Liver (tissue), 9 donors: ENCODE results near the gene TM4SF18. TPM values are rescaled to one million over a fixed set of nuclear protein-coding genes. Genes with fewer than 3 reads are reported as not detected.
"Not testable (repeated sequence)": the region's sequence is repeated elsewhere in the genome, so short reads cannot be mapped to it uniquely, and the experiment has no call there.

Experiments
- DNase-seq: peaks from one replicate; pipeline ENCODE4 v3.0.0-alpha.2; 2017; ENCODE audit warnings: low spot score
- H3K27ac ChIP-seq, 2 donors: one replicate each; pipeline ENCODE4 v1.7.0; 2013; ENCODE audit warnings: inconsistent platforms in 2 of 2, low read length in 2 of 2, control low read depth in 1 of 2, low read depth in 1 of 2, mild to moderate bottlenecking in 1 of 2
- H3K27me3 ChIP-seq, 4 donors: one replicate each; pipeline versions ENCODE4 v1.6.1 to v1.7.0; 2013; ENCODE audit warnings: low read length in 3 of 4, inconsistent platforms in 1 of 4, mild to moderate bottlenecking in 1 of 4, moderate library complexity in 1 of 4; ENCODE audit not compliant: control insufficient read depth in 4 of 4, insufficient read depth in 4 of 4
- H3K36me3 ChIP-seq, 4 donors: one replicate each; pipeline versions ENCODE4 v1.6.1 to v1.7.0; 2013; ENCODE audit warnings: low read length in 3 of 4, mild to moderate bottlenecking in 3 of 4, low read depth in 1 of 4, moderate library complexity in 1 of 4; ENCODE audit not compliant: control insufficient read depth in 4 of 4, insufficient read depth in 3 of 4
- H3K4me1 ChIP-seq, 4 donors: one replicate each; pipeline versions ENCODE4 v1.6.1 to v1.7.0; 2013; ENCODE audit warnings: low read length in 3 of 4, mild to moderate bottlenecking in 3 of 4, moderate library complexity in 1 of 4; ENCODE audit not compliant: control insufficient read depth in 4 of 4, insufficient read depth in 4 of 4
- H3K4me3 ChIP-seq, 3 donors: one replicate each; pipeline versions ENCODE4 v1.6.1 to v1.7.0; 2013; ENCODE audit warnings: low read length in 3 of 3, control low read depth in 1 of 3, low read depth in 1 of 3, mild to moderate bottlenecking in 1 of 3
- H3K9ac ChIP-seq, 2 donors: one replicate each; pipeline ENCODE4 v1.7.0; 2013; ENCODE audit warnings: low read length in 2 of 2, mild to moderate bottlenecking in 2 of 2, moderate library complexity in 2 of 2, control low read depth in 1 of 2, low read depth in 1 of 2
- H3K9me3 ChIP-seq, 4 donors: one replicate each; pipeline versions ENCODE4 v1.6.1 to v1.7.0; 2013; ENCODE audit warnings: low read length in 3 of 4; ENCODE audit not compliant: control insufficient read depth in 4 of 4
- EGR1 ChIP-seq, 2 donors: IDR thresholded peaks; 2 replicates each; pipeline ENCODE4 v1.6.1; 2016 to 2018; ENCODE audit warnings: antibody characterized with exemption in 2 of 2, low read depth in 2 of 2
- FOXA1 ChIP-seq: IDR thresholded peaks from 2 replicates; pipeline ENCODE4 v1.6.1; 2016; ENCODE audit warnings: antibody characterized with exemption
- FOXA2 ChIP-seq: IDR thresholded peaks from 2 replicates; pipeline ENCODE4 v1.6.1; 2016; ENCODE audit warnings: antibody characterized with exemption
- GABPA ChIP-seq, 2 donors: IDR thresholded peaks in 1 of 2; conservative IDR thresholded peaks in 1 of 2; 2 replicates each; pipeline ENCODE4 v1.6.1; 2016; ENCODE audit warnings: antibody characterized with exemption in 2 of 2, mild to moderate bottlenecking in 1 of 2, moderate library complexity in 1 of 2
- HNF4A ChIP-seq, 2 donors: conservative IDR thresholded peaks; 2 replicates each; pipeline ENCODE4 v1.6.1; 2016; ENCODE audit warnings: antibody characterized with exemption in 2 of 2, mild to moderate bottlenecking in 2 of 2
- HNF4G ChIP-seq: IDR thresholded peaks from 2 replicates; pipeline ENCODE4 v1.6.1; 2016; ENCODE audit warnings: antibody characterized with exemption
- JUND ChIP-seq, 2 donors: IDR thresholded peaks; 2 replicates each; pipeline ENCODE4 v1.6.1; 2016; ENCODE audit warnings: antibody characterized with exemption in 2 of 2
- NR2F2 ChIP-seq: IDR thresholded peaks from 2 replicates; pipeline ENCODE4 v1.6.1; 2016; ENCODE audit warnings: antibody characterized with exemption
- RAD21 ChIP-seq, 2 donors: IDR thresholded peaks; 2 replicates each; pipeline ENCODE4 v1.6.1; 2016; ENCODE audit warnings: antibody characterized with exemption in 2 of 2, mild to moderate bottlenecking in 2 of 2
- RXRA ChIP-seq, 2 donors: IDR thresholded peaks; 2 replicates each; pipeline ENCODE4 v1.6.1; 2017 to 2018; ENCODE audit warnings: antibody characterized with exemption in 2 of 2, mild to moderate bottlenecking in 1 of 2
- SP1 ChIP-seq: IDR thresholded peaks from 2 replicates; pipeline ENCODE4 v1.6.1; 2018; ENCODE audit warnings: antibody characterized with exemption, mild to moderate bottlenecking
- TAF1 ChIP-seq: conservative IDR thresholded peaks from 2 replicates; pipeline ENCODE4 v1.6.1; 2016; ENCODE audit warnings: antibody characterized with exemption, mild to moderate bottlenecking
- YY1 ChIP-seq: IDR thresholded peaks from 2 replicates; pipeline ENCODE4 v1.6.1; 2016; ENCODE audit warnings: antibody characterized with exemption, mild to moderate bottlenecking
- WGBS: extraction: QIAGEN DNeasy Blood & Tissue Kit; methylation state at CpG from one replicate; pipeline ENCODE4 v1.1.7; 2013; 5-methylcytosine and 5-hydroxymethylcytosine counted together
- polyA plus RNA-seq, 2 donors: library from polyadenylated mRNA; stranded (reverse) in 1 of 2; unstranded in 1 of 2; fragments of 200-250 nt in 1 of 2; fragments of >200 nt in 1 of 2; fragmentation: Nextera tagmentation in 1 of 2; extraction: Ambion mirVana in 1 of 2; gene quantifications; one replicate each; pipeline versions ENCODE4 v1.2.1 to v1.2.3, GENCODE V29; 2013 to 2015
- total RNA-seq, 2 donors: library from RNA; depleted of rRNA; stranded (reverse); fragments of >200 nt; gene quantifications; one replicate each; pipeline ENCODE4 v1.2.3, GENCODE V29; 2014
- TF ChIP-seq, protein P1 (sequence below): IDR thresholded peaks from 2 replicates; pipeline ENCODE4 v1.6.1; 2016; ENCODE audit warnings: antibody characterized with exemption
- TF ChIP-seq, protein P2 (sequence below): IDR thresholded peaks from 2 replicates; pipeline ENCODE4 v1.6.1; 2016; ENCODE audit warnings: antibody characterized with exemption
- TF ChIP-seq, protein P3 (sequence below): IDR thresholded peaks from 2 replicates; pipeline ENCODE4 v1.6.1; 2016; ENCODE audit warnings: antibody characterized with exemption
- TF ChIP-seq, protein P4 (sequence below): IDR thresholded peaks from 2 replicates; pipeline ENCODE4 v1.6.1; 2016; ENCODE audit warnings: antibody characterized with exemption, mild to moderate bottlenecking
- donor health status: healthy.
- donor health status: healthy.
- donor health status: healthy.
- donor health status: healthy.
- donor health status: healthy.

The TM4SF18 gene
- total and polyA plus RNA-seq, 4 donors: 4.9 to 12.6 (median 6.4) TPM

DNA sequence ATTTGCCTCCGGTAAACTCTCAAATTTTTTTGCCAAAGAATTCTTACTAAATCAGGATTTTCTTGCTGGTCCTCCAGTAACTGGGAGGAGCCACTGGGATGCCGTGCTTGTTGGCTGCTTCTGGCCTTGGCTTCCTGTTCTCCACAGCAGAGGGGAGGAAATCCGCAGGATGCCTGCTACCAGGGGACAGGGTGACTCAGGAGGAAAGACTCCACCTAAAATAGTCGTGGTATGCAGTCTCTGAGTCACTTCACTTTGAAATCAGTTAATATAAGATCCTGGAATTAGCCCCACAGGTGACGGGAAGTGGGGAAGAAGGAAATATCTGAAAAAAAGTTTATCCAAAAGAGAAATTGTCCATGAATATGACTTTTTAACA is 6.5 kb upstream of the TM4SF18 start:
- TF ChIP-seq, protein P1, sequence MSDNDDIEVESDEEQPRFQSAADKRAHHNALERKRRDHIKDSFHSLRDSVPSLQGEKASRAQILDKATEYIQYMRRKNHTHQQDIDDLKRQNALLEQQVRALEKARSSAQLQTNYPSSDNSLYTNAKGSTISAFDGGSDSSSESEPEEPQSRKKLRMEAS: no peak
- TF ChIP-seq NR2F2 (peak; percentile 56), HNF4G (no peak), FOXA1 (no peak), YY1 (no peak), SP1 (no peak), RAD21 (IDR thresholded peaks at IDR 0.05) (peak in 1 of 2 donors; percentile 22), HNF4A (conservative IDR thresholded peaks at IDR 0.05) (no peak), JUND (IDR thresholded peaks at IDR 0.05) (peak; percentile 75 to 89), TAF1 (no peak)
- TF ChIP-seq, protein P2, sequence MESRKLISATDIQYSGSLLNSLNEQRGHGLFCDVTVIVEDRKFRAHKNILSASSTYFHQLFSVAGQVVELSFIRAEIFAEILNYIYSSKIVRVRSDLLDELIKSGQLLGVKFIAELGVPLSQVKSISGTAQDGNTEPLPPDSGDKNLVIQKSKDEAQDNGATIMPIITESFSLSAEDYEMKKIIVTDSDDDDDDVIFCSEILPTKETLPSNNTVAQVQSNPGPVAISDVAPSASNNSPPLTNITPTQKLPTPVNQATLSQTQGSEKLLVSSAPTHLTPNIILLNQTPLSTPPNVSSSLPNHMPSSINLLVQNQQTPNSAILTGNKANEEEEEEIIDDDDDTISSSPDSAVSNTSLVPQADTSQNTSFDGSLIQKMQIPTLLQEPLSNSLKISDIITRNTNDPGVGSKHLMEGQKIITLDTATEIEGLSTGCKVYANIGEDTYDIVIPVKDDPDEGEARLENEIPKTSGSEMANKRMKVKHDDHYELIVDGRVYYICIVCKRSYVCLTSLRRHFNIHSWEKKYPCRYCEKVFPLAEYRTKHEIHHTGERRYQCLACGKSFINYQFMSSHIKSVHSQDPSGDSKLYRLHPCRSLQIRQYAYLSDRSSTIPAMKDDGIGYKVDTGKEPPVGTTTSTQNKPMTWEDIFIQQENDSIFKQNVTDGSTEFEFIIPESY: no peak
- Histone ChIP-seq H3K4me3 (no peak overlapping the region), H3K9me3 (no peaks in the 10 kb centered on the region), H3K36me3 (no peaks in the 10 kb centered on the region), H3K9ac (peak overlapping the region in 1 of 2 donors; percentile 27), H3K4me1 (peaks cover 4 to 13% (median 11%) of the 10 kb centered on the region in 4 donors), H3K27ac (peak overlapping the region; percentile 80 to 82), H3K27me3 (no peaks in the 10 kb centered on the region)
- 39% methylated on average over 5 of the region's 5 CpGs for whole genome bisulfite sequencing
- DNase-seq: no peak

DNA sequence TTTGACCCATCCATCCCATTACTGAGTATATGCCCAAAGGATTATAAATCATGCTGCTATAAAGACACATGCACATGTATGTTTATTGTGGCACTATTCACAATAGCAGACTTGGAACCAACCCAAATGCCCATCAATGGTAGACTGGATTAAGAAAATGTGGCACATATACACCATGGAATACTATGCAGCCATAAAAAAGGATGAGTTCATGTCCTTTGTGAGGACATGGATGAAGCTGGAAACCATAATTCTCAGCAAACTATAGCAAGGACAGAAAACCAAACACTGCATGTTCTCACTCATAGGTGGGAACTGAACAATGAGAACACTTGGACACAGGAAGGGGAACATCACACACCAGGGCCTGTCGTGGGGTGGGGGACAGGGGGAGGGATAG is 4.0 kb upstream of the TM4SF18 start:
- not testable (repeated sequence) for H3K9ac ChIP-seq, DNase-seq, H3K36me3 ChIP-seq, H3K9me3 ChIP-seq, H3K4me3 ChIP-seq, H3K27me3 ChIP-seq, H3K27ac ChIP-seq
- WGBS: 94% methylated on average over 1 of the region's 1 CpG
- peaks cover 6 to 13% (median 11%) of the 10 kb centered on the region in 4 donors for H3K4me1 ChIP-seq

DNA sequence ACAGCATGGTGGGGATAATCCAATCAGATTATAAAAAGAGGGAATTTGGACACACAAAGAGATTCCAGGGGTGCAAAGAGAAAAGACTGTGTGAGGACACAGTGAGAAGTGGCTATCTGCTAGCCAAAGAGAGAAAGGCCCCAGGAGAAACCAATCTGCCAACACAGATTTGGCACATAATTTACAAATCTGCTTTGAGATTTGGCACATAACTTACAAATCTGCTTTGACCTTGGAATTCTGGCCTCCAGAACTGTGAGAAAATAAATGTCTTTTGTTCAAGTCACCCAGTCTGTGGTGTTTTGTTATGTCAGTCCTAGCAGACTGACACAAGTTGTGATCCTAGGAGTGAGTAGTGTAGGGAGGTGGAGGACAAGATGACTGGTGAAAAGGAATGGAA is 3.5 kb upstream of the TM4SF18 start:
- H3K27ac ChIP-seq: no peak overlapping the region

More for the DNA sequence above, 3.5 kb upstream of the TM4SF18 start:
- H3K9me3 ChIP-seq: no peaks in the 10 kb centered on the region
- H3K4me3 ChIP-seq: no peak overlapping the region
- TF ChIP-seq RXRA (IDR thresholded peaks at IDR 0.05) (no peak), TAF1 (no peak), FOXA2 (no peak), FOXA1 (no peak), EGR1 (IDR thresholded peaks at IDR 0.05; ENCODE audit: low read depth in 2 of 2) (no peak), HNF4A (conservative IDR thresholded peaks at IDR 0.05) (no peak), JUND (IDR thresholded peaks at IDR 0.05) (no peak), SP1 (no peak), GABPA (IDR thresholded peaks at IDR 0.05 in 1 of 2, conservative IDR thresholded peaks at IDR 0.05 in 1 of 2) (no peak), YY1 (no peak)
- TF ChIP-seq, protein P1: no peak
- TF ChIP-seq, protein P3, sequence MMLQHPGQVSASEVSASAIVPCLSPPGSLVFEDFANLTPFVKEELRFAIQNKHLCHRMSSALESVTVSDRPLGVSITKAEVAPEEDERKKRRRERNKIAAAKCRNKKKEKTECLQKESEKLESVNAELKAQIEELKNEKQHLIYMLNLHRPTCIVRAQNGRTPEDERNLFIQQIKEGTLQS: no peak
- TF ChIP-seq, protein P4, sequence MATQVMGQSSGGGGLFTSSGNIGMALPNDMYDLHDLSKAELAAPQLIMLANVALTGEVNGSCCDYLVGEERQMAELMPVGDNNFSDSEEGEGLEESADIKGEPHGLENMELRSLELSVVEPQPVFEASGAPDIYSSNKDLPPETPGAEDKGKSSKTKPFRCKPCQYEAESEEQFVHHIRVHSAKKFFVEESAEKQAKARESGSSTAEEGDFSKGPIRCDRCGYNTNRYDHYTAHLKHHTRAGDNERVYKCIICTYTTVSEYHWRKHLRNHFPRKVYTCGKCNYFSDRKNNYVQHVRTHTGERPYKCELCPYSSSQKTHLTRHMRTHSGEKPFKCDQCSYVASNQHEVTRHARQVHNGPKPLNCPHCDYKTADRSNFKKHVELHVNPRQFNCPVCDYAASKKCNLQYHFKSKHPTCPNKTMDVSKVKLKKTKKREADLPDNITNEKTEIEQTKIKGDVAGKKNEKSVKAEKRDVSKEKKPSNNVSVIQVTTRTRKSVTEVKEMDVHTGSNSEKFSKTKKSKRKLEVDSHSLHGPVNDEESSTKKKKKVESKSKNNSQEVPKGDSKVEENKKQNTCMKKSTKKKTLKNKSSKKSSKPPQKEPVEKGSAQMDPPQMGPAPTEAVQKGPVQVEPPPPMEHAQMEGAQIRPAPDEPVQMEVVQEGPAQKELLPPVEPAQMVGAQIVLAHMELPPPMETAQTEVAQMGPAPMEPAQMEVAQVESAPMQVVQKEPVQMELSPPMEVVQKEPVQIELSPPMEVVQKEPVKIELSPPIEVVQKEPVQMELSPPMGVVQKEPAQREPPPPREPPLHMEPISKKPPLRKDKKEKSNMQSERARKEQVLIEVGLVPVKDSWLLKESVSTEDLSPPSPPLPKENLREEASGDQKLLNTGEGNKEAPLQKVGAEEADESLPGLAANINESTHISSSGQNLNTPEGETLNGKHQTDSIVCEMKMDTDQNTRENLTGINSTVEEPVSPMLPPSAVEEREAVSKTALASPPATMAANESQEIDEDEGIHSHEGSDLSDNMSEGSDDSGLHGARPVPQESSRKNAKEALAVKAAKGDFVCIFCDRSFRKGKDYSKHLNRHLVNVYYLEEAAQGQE: no peak
- no peaks in the 10 kb centered on the region for H3K27me3 ChIP-seq
- H3K9ac ChIP-seq: no peak overlapping the region
- H3K4me1 ChIP-seq: peaks cover 6 to 13% (median 11%) of the 10 kb centered on the region in 4 donors
- no peaks in the 10 kb centered on the region for H3K36me3 ChIP-seq
- no peak for DNase-seq
